Mucosa of descending colon (tissue), 3 donors: ENCODE results near the gene ST6GALNAC3. TPM values are rescaled to one million over a fixed set of nuclear protein-coding genes. Genes with fewer than 3 reads are reported as not detected.

Experiments
- ATAC-seq: fragments of 200-7000 bp; cut with Tn5 transposase; one replicate; pipeline ENCODE4 v1.9.1; 2020; ENCODE audit warnings: mild to moderate bottlenecking, moderate library complexity
- DNase-seq, 3 donors: peaks; one replicate each; pipeline ENCODE4 v3.0.0-alpha.2; 2020
- H3K36me3 ChIP-seq: fragments of 200-600 bp; one replicate; pipeline ENCODE4 v1.8.0; 2021; ENCODE audit warnings: low read depth, mild to moderate bottlenecking
- H3K4me1 ChIP-seq: fragments of 200-600 bp; one replicate; pipeline ENCODE4 v1.8.0; 2021; ENCODE audit warnings: low read depth, mild to moderate bottlenecking
- H3K4me3 ChIP-seq: fragments of 200-600 bp; one replicate; pipeline ENCODE4 v1.8.0; 2021; ENCODE audit warnings: mild to moderate bottlenecking
- H3K9me3 ChIP-seq: fragments of 200-600 bp; one replicate; pipeline ENCODE4 v1.8.0; 2021; ENCODE audit warnings: mild to moderate bottlenecking
- intact Hi-C, 2 donors: fragments of 100-400 bp; cut with DNase I in 1 of 2; cut with micrococcal nuclease in 1 of 2; formaldehyde crosslinking; loops; one replicate each; pipeline versions ENCODE4 v1.11.0 to v1.11.1; 2022; cut with DNase I, micrococcal nuclease
- long read RNA-seq, 2 donors: library from polyadenylated mRNA; unstranded; transcript quantifications; one replicate each; pipeline ENCODE4 v2.0.0, GENCODE V29; 2019 to 2021
- total RNA-seq, 3 donors: library from RNA; stranded (reverse); fragmentation: NEBNext Ultra II Directional in 2 of 3; extraction: Animal tissue kit (Norgen Biotek cat#: 25700) in 2 of 3; gene quantifications; one replicate each; pipeline versions ENCODE4 v1.2.1 to v1.2.4, GENCODE V29; 2021 to 2023
- TF ChIP-seq, protein P1 (sequence below): fragments of 200-600 bp; IDR thresholded peaks from one replicate; pipeline ENCODE4 v1.8.0; 2022; ENCODE audit warnings: antibody characterized with exemption, mild to moderate bottlenecking
- donor health status: DM: no; HTN: no; CAD: no; lungs with moderate emphysema.
- donor health status: DM: no; HTN: no; CAD: no.
- donor health status: DM: no; HTN: yes; CAD: no.

The ST6GALNAC3 gene
- total RNA-seq = 1 to 10 TPM; 5.4 to 9.0 (median 6.7) TPM
- long read RNA-seq, donor 1 = 0 reads
- long read RNA-seq, donor 2, partial matches to known transcripts = 0 of 1 reads
- long read RNA-seq, donor 2, other reads (novel, unspliced or antisense) = 1 of 1 reads

DNA sequence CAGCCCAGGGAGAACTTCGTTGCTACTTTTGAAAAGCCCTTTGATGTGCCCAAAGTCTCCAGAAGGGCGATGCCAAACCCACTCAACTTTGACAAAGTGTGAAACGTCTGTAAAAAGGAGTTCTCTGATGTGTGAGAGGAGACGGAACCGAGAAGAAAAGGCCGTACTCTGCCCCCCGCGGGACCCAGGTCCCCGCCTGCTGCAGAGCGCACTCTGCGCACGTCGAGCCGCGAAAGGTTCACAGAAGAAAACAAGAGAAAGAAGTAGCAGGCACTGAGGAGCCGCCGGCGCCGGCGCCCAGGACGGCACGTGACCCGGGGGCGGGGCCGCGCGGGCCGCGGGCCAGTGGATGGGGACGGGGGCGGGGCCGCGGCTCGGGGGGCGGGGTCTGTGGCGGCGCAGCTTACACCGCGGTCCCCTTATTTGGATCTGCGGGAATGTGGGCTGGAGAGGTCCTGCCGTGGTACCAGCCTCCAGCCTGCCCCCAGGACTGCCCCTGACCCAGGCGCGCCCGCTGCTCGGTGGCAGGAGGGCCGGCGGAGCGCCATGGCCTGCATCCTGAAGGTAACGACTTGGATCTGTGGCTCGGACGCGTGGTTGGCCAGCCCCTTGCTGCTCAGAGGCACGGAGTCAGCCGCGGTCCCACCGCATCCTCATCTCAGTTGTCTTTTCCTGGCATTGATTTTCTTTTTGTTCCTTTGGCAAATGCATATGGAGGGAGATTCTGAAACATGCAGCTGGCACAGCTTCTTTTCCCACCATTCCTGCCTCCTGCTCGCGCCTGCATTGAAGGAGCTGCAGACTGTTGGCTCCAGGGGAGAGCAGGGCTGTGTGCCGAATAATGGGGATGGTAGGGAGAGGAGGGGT is at the start of gene ST6GALNAC3:
Gene ST6GALNAC3, plus strand, starts transcription at position 426 of the 867 bp plus-strand sequence.
- TF ChIP-seq, protein P1, sequence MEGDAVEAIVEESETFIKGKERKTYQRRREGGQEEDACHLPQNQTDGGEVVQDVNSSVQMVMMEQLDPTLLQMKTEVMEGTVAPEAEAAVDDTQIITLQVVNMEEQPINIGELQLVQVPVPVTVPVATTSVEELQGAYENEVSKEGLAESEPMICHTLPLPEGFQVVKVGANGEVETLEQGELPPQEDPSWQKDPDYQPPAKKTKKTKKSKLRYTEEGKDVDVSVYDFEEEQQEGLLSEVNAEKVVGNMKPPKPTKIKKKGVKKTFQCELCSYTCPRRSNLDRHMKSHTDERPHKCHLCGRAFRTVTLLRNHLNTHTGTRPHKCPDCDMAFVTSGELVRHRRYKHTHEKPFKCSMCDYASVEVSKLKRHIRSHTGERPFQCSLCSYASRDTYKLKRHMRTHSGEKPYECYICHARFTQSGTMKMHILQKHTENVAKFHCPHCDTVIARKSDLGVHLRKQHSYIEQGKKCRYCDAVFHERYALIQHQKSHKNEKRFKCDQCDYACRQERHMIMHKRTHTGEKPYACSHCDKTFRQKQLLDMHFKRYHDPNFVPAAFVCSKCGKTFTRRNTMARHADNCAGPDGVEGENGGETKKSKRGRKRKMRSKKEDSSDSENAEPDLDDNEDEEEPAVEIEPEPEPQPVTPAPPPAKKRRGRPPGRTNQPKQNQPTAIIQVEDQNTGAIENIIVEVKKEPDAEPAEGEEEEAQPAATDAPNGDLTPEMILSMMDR = no peak
- Histone ChIP-seq H3K36me3 (no peaks in the 10 kb centered on the region), H3K4me1 (peaks cover 16% of the 10 kb centered on the region), H3K9me3 (no peaks in the 10 kb centered on the region), H3K4me3 (peak within 1 kb of the TSS; percentile 25)
- peak; percentile 84 to 89 (median 85) for DNase-seq
- peak; percentile 99 for ATAC-seq
- intact Hi-C loops = no loop called here

DNA sequence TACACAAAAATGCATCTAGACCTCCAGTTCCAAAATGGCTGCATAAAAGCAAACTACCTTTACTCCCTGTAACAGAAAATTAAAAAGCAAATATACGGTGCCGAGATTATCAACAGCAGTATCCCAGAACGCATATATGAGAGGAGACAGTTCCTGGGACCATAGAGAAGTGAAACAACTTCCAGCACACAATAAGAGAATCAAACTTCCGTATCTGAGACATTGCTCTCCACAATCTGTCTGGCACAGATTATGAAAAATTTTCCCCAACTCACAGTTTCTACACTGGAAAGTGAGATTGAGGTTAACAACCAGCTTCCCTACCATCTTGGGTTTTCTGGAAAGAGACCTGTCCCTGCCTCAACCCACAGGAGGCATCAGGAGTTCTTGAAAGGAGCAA is 47.2 kb upstream of the ST6GALNAC3 start:
- TF ChIP-seq, protein P1 = no peak
- ATAC-seq = no peak

DNA sequence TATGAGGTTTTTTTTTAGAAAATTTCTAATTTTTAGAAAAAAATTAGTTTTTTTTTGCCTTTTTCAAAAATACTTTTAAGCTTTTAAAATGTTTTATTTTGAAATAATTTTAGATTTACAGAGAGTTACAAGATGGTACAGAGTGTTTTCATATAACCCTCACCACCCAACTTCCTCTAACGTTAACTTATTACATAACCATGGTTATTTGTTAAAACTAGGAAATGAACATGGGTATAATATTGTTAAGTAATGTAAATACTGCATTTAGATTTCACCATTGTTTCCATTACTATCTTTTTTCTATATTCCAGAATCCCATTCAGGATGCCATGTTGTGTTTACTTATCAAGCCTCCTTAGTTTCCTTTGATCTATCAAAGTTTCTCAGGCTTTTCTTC is 45.2 kb upstream of the ST6GALNAC3 start:
- no peaks in the 10 kb centered on the region for H3K36me3 ChIP-seq
- no peak overlapping the region for H3K4me3 ChIP-seq
- H3K9me3 ChIP-seq = no peaks in the 10 kb centered on the region
- intact Hi-C loops = no loop called here
- TF ChIP-seq, protein P1 = no peak
- H3K4me1 ChIP-seq = no peaks in the 10 kb centered on the region
- ATAC-seq (no peak), DNase-seq (no peak)

More for the DNA sequence above, 47.2 kb upstream of the ST6GALNAC3 start:
- H3K4me1 ChIP-seq = no peaks in the 10 kb centered on the region
- no peak overlapping the region for H3K4me3 ChIP-seq
- intact Hi-C loops = no loop called here
- no peaks in the 10 kb centered on the region for H3K9me3 ChIP-seq
- H3K36me3 ChIP-seq = no peaks in the 10 kb centered on the region
- no peak for DNase-seq

DNA sequence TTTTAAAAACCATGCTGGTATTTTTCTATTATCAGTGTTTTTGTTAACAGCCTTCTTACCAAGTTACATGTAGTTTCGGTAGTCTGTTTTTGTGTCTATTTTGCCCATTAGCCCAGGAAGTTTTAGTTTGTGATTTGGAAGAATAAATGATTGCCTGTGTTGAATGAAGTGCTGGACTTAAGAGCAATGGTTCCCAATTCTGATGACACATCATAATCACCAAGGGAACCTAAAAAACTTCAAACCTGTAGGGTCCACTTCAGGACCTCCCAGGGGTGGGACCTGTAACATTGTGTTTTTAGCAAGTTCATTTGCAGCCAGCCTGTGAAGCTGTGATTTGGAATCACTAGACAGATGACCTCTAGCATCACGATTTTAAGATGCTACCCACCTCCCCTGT is 43.0 kb upstream of the ST6GALNAC3 start:
- intact Hi-C loops = no loop called here
- no peak overlapping the region for H3K4me3 ChIP-seq
- H3K4me1 ChIP-seq = no peaks in the 10 kb centered on the region
- ATAC-seq (no peak), DNase-seq (no peak)
- no peaks in the 10 kb centered on the region for H3K9me3 ChIP-seq
- TF ChIP-seq, protein P1 = no peak
- no peaks in the 10 kb centered on the region for H3K36me3 ChIP-seq

DNA sequence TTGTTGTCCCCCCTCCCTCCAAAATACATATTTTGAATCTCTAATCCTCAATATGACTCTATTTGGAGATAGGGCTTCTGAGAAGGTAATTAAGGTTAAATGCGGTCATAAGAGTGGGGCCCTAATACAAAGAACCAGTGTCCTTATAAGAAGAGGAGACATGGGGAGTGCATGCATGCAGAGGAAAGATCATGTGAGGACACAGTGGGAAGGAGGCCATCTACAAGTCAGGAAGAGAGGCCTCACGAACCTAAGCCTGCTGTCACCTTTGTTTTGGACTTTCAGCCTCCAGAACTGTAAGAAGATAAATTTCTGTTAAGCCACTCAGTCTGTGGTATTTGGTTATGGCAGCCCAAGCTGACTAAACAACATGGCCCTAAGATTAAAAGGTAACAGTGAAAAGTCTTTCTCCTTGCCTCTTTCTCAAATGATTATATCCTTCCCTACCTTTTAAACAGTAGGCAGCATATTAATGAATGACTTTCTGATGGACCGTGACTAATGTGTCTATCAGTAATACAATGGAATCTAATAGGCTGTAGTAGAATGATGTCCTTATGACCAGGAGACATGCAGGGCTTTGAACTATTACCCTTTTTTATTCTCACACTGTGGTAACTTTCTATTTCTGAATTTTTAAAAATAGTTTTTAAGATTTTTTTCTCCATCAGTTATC is 40.6 kb upstream of the ST6GALNAC3 start:
- no peaks in the 10 kb centered on the region for H3K9me3 ChIP-seq
- peaks cover 8% of the 10 kb centered on the region for H3K4me1 ChIP-seq
- DNase-seq (no peak), ATAC-seq (no peak)
- H3K4me3 ChIP-seq = no peak overlapping the region
- intact Hi-C loops = no loop called here
- TF ChIP-seq, protein P1 = no peak
- H3K36me3 ChIP-seq = no peaks in the 10 kb centered on the region
